ENCODE data around the gene CENPF.

DNA sequence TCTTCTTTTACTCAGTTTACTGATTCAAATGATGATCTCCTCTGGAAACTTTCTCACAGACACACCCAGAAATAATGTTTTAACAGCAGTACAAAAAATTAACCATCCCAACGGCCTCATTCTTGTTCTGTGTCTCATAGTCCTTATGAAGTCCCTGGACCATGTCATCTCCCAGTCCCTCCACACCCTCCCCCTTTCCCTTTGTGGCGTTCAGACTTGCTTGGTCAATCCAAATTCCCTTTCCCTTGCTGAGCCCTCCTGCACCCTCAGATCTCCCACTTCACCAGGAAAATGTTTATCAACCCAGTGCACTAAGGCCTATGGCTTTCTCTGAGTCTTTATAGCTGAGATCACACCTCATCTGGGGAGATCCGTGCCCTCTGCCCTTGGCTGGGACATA is 85.9 kb downstream of the CENPF start:
- no peak for TF ChIP-seq FOS (IDR thresholded peaks at IDR 0.05; ENCODE audit: extremely low read depth, insufficient read length)
- TF ChIP-seq, protein P1, sequence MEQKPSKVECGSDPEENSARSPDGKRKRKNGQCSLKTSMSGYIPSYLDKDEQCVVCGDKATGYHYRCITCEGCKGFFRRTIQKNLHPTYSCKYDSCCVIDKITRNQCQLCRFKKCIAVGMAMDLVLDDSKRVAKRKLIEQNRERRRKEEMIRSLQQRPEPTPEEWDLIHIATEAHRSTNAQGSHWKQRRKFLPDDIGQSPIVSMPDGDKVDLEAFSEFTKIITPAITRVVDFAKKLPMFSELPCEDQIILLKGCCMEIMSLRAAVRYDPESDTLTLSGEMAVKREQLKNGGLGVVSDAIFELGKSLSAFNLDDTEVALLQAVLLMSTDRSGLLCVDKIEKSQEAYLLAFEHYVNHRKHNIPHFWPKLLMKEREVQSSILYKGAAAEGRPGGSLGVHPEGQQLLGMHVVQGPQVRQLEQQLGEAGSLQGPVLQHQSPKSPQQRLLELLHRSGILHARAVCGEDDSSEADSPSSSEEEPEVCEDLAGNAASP (IDR thresholded peaks at IDR 0.05) = no peak
- TF ChIP-seq POLR2A (conservative IDR thresholded peaks at IDR 0.05) = no peak
- no peak for TF ChIP-seq POLR2AphosphoS5 (IDR thresholded peaks at IDR 0.05; ENCODE audit: control insufficient read depth, insufficient read depth, low read depth, low read length)
- TF ChIP-seq NCOA1 (IDR thresholded peaks at IDR 0.05; ENCODE audit: low read depth) = no peak
- TF ChIP-seq, protein P2, sequence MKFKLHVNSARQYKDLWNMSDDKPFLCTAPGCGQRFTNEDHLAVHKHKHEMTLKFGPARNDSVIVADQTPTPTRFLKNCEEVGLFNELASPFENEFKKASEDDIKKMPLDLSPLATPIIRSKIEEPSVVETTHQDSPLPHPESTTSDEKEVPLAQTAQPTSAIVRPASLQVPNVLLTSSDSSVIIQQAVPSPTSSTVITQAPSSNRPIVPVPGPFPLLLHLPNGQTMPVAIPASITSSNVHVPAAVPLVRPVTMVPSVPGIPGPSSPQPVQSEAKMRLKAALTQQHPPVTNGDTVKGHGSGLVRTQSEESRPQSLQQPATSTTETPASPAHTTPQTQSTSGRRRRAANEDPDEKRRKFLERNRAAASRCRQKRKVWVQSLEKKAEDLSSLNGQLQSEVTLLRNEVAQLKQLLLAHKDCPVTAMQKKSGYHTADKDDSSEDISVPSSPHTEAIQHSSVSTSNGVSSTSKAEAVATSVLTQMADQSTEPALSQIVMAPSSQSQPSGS (CRISPR knock-in tag; IDR thresholded peaks at IDR 0.05) = no peak
